Panc1 (cell line): Measurements from ENCODE around the gene HLA-G. TPM values are rescaled to one million over a fixed set of nuclear protein-coding genes. Genes with fewer than 3 reads are reported as not detected.

Experiments
- ATAC-seq: fragments of 200-7000 bp; cut with Tn5 transposase; 2 replicates; pipeline ENCODE4 v1.9.1; 2020; ENCODE audit warnings: mild to moderate bottlenecking, moderate library complexity
- BruUV-seq: library from RNA; stranded (reverse); fragments of 400-500 nt; replicated peaks from 2 replicates; lab custom pipeline; 2021; lab: Mats Ljungman, UMichigan
- CTCF ChIA-PET: fragments of 300-600 bp; sonication (Branson Sonifier 250); formaldehyde crosslinking; loops from one replicate; lab custom pipeline; 2022; ENCODE audit warnings: antibody characterized with exemption; lab: Charles Lee
- POLR2A ChIA-PET: fragments of 300-600 bp; sonication (Branson Sonifier 250); formaldehyde crosslinking; loops from one replicate; lab custom pipeline; 2022; ENCODE audit warnings: antibody characterized with exemption; lab: Charles Lee
- DNase-seq: peaks from one replicate; pipeline ENCODE4 v3.0.0-alpha.2; 2010; ENCODE audit warnings: low read depth, low spot score
- H3K27ac ChIP-seq: 2 replicates; pipeline ENCODE4 v1.5.1; 2011; ENCODE audit warnings: mild to moderate bottlenecking, low read length, inconsistent platforms
- H3K27me3 ChIP-seq: fragments of 200-500 bp; sonication (Bioruptor generic); 2 replicates; pipeline ENCODE4 v1.6.0; 2014; ENCODE audit warnings: low read length, inconsistent platforms; ENCODE audit not compliant: control insufficient read depth, insufficient read depth
- H3K36me3 ChIP-seq: fragments of 200-500 bp; sonication (Bioruptor generic); 2 replicates; pipeline ENCODE4 v1.5.1; 2014; ENCODE audit warnings: inconsistent platforms, mild to moderate bottlenecking, low read length, moderate library complexity; ENCODE audit not compliant: control insufficient read depth, insufficient read depth
- H3K4me1 ChIP-seq: 2 replicates; pipeline ENCODE4 v1.5.1; 2011; ENCODE audit warnings: inconsistent platforms, mild to moderate bottlenecking, low read length, moderate library complexity; ENCODE audit not compliant: control insufficient read depth, insufficient read depth
- H3K4me3 ChIP-seq, 2 experiments: 2 replicates each; pipeline ENCODE4 v1.5.1; 2011 to 2012; ENCODE audit warnings: low read depth in 2 of 2, low read length in 2 of 2, mild to moderate bottlenecking in 2 of 2, inconsistent platforms in 1 of 2, moderate library complexity in 1 of 2
- H3K9me3 ChIP-seq: fragments of 200-500 bp; sonication (Bioruptor generic); 2 replicates; pipeline ENCODE4 v1.5.1; 2014; ENCODE audit warnings: low read depth, mild to moderate bottlenecking, inconsistent platforms, low read length, moderate library complexity; ENCODE audit not compliant: control insufficient read depth, insufficient read depth
- POLR2AphosphoS5 ChIP-seq: IDR thresholded peaks from 2 replicates; pipeline ENCODE4 v1.6.1; 2012; ENCODE audit warnings: mild to moderate bottlenecking, low read depth, low read length, moderate library complexity
- REST ChIP-seq, 2 experiments: IDR thresholded peaks; 2 replicates each; pipeline ENCODE4 v1.6.1; 2011 to 2012; ENCODE audit warnings: low read depth in 2 of 2, control low read depth in 1 of 2, low read length in 1 of 2, mild to moderate bottlenecking in 1 of 2, moderate library complexity in 1 of 2; ENCODE audit not compliant: insufficient read depth in 1 of 2
- SIN3A ChIP-seq: IDR thresholded peaks from 2 replicates; pipeline ENCODE4 v1.6.1; 2012; ENCODE audit warnings: low read depth, mild to moderate bottlenecking, low read length, moderate library complexity, borderline replicate concordance; ENCODE audit not compliant: insufficient read depth
- TCF7L2 ChIP-seq: IDR thresholded peaks from 2 replicates; pipeline ENCODE4 v1.6.1; 2011; ENCODE audit warnings: mild to moderate bottlenecking, low read depth, low read length, inconsistent platforms
- in situ Hi-C: cut with HindIII; loops from 2 replicates; pipeline ENCODE4 v1.10.0; 2016; ENCODE audit warnings: low sequenced_read_pairs, low pct_unique_long_range_greater_than_20kb
- intact Hi-C: fragments of 100-400 bp; cut with micrococcal nuclease; formaldehyde crosslinking; loops from one replicate; pipeline ENCODE4 v1.10.0; 2022; ENCODE audit not compliant: unreplicated experiment
- total RNA-seq: library from RNA; stranded (reverse); gene quantifications from one replicate; pipeline ENCODE4 v1.2.1, GENCODE V29; 2021; ENCODE audit not compliant: unreplicated experiment
- TF ChIP-seq, protein P1 (sequence below): fragments of 450-650 bp; IDR thresholded peaks from 2 replicates; pipeline ENCODE4 v1.5.1; 2017; ENCODE audit warnings: mild to moderate bottlenecking

HLA-G gene
- total RNA-seq, 1 experiment from 2014 or later, result 0.62 TPM

DNA sequence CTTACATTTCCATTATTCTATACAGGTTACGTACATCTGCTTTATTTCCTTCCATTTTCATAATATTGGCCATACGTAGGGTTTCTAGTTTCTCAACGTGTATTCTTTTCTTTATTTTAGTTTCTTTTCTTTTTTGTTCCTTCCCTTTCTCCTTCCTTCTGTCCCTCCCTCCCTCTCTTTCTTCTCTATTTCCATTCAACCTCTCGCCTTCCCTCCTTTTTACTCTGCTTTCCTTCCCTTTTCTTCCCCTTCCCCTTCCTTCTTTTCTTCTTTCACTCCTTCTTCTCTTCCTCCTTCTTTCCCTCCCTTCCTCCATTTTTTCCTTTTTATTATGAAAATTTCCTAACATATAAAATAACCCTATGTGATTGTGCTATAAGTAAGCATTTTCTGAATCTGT, 8.7 kb upstream of the HLA-G start:
- ChIA-PET POLR2A (no interaction called here), CTCF (no interaction called here)
- Histone ChIP-seq H3K27me3 (peaks cover 6% of the 10 kb centered on the region), H3K36me3 (no peaks in the 10 kb centered on the region), H3K27ac (no peak overlapping the region), H3K9me3 (no peaks in the 10 kb centered on the region), H3K4me1 (no peaks in the 10 kb centered on the region), H3K4me3 (no peak overlapping the region)
- TF ChIP-seq POLR2AphosphoS5 (no peak), REST (IDR thresholded peaks at IDR 0.05; ENCODE audit: insufficient read depth in 1 of 2, low read depth in 2 of 2, low read length in 1 of 2) (no peak), SIN3A (no peak), TCF7L2 (no peak)
- TF ChIP-seq, protein P1, sequence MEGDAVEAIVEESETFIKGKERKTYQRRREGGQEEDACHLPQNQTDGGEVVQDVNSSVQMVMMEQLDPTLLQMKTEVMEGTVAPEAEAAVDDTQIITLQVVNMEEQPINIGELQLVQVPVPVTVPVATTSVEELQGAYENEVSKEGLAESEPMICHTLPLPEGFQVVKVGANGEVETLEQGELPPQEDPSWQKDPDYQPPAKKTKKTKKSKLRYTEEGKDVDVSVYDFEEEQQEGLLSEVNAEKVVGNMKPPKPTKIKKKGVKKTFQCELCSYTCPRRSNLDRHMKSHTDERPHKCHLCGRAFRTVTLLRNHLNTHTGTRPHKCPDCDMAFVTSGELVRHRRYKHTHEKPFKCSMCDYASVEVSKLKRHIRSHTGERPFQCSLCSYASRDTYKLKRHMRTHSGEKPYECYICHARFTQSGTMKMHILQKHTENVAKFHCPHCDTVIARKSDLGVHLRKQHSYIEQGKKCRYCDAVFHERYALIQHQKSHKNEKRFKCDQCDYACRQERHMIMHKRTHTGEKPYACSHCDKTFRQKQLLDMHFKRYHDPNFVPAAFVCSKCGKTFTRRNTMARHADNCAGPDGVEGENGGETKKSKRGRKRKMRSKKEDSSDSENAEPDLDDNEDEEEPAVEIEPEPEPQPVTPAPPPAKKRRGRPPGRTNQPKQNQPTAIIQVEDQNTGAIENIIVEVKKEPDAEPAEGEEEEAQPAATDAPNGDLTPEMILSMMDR, result no peak
- in situ Hi-C loops (no loop called here), intact Hi-C loops (no loop called here)
- ATAC-seq, result no peak
- DNase-seq, result no peak
- no TSS peak for BruUV-seq

GRCh38 chr6:29824144-29824543, 3.5 kb upstream of the HLA-G start:
- no peaks in the 10 kb centered on the region for H3K9me3 ChIP-seq
- intact Hi-C loops, result no loop called here
- DNase-seq (no peak), ATAC-seq (no peak)
- POLR2A ChIA-PET, result no interaction called here
- no peak overlapping the region for H3K27ac ChIP-seq
- TF ChIP-seq TCF7L2, result no peak
- TF ChIP-seq, protein P1, result no peak
- no peak for TF ChIP-seq REST (IDR thresholded peaks at IDR 0.05; ENCODE audit: insufficient read depth in 1 of 2, low read depth in 2 of 2, low read length in 1 of 2)
- no peak for TF ChIP-seq SIN3A
- no peak for TF ChIP-seq POLR2AphosphoS5
- no peaks in the 10 kb centered on the region; the same call in 1 of the 2 replicates for H3K4me1 ChIP-seq
- no peaks in the 10 kb centered on the region for H3K36me3 ChIP-seq
- no peak overlapping the region for H3K4me3 ChIP-seq
- in situ Hi-C loops, result no loop called here
- CTCF ChIA-PET, result no interaction called here
- BruUV-seq, result no TSS peak
- H3K27me3 ChIP-seq, result peaks cover 3% of the 10 kb centered on the region
